Spleen (tissue), 7 donors: ENCODE data around the gene DCHS2.

Source experiments
- CTCF ChIP-seq, 11 experiments: fragments of 200-600 bp in 7 of 11; fragments of 450-650 bp in 4 of 11; sonication (generic) in 4 of 11; IDR thresholded peaks in 8 of 11; conservative IDR thresholded peaks in 3 of 11; 1 replicate in 7 of 11; 2 replicates in 4 of 11; pipeline versions ENCODE4 v1.4.0 to v1.8.0; 2016 to 2021; ENCODE audit warnings: antibody characterized with exemption in 11 of 11, inconsistent platforms in 4 of 11, mild to moderate bottlenecking in 1 of 11
- POLR2A ChIP-seq, 3 donors: fragments of 450-650 bp; IDR thresholded peaks; one replicate each; pipeline ENCODE4 v1.5.1; 2017; ENCODE audit warnings: antibody characterized with exemption in 3 of 3, mild to moderate bottlenecking in 1 of 3
- POLR2AphosphoS5 ChIP-seq, 3 donors: sonication (generic); formaldehyde crosslinking; IDR thresholded peaks; one replicate each; pipeline ENCODE4 v1.5.1; 2017; ENCODE audit warnings: antibody characterized with exemption in 3 of 3
- donor health status: DM: no; HTN: no; CAD: no; lungs with moderate emphysema.
- donor health status: DM: no; HTN: no; CAD: no.
- donor health status: DM: no; HTN: no; CAD: no.

- TF ChIP-seq POLR2AphosphoS5 (IDR thresholded peaks at IDR 0.05) (no peak), CTCF (IDR thresholded peaks at IDR 0.05 in 8 of 11, conservative IDR thresholded peaks at IDR 0.05 in 3 of 11) (no peak), POLR2A (IDR thresholded peaks at IDR 0.05) (no peak)
Measured at GRCh38 chr4:154364066-154364845, 127.3 kb downstream of the DCHS2 start.
